Nephron progenitor cell (in vitro differentiated cells): Measurements from ENCODE around the gene TRIM40.

ENCODE experiments used
- DNase-seq: peaks from one replicate; pipeline ENCODE4 v3.0.0; 2021
- H3K27ac Mint-ChIP-seq: 2 replicates; pipeline ENCODE4 v1.8.0; 2021; ENCODE audit warnings: mild to moderate bottlenecking, moderate library complexity, mixed read lengths
- H3K27me3 Mint-ChIP-seq: 2 replicates; pipeline ENCODE4 v1.8.0; 2021; ENCODE audit warnings: mild to moderate bottlenecking, low read depth, mixed read lengths; ENCODE audit not compliant: poor library complexity
- H3K36me3 Mint-ChIP-seq: 2 replicates; pipeline ENCODE4 v1.8.0; 2021; ENCODE audit warnings: low read depth, mixed read lengths
- H3K4me1 Mint-ChIP-seq: 2 replicates; pipeline ENCODE4 v1.8.0; 2021; ENCODE audit warnings: mixed read lengths
- H3K4me3 Mint-ChIP-seq: 2 replicates; pipeline ENCODE4 v1.8.0; 2021; ENCODE audit warnings: mild to moderate bottlenecking, moderate library complexity, mixed read lengths
- H3K9me3 Mint-ChIP-seq: 2 replicates; pipeline ENCODE4 v1.8.0; 2021; ENCODE audit warnings: mild to moderate bottlenecking, moderate library complexity, mixed read lengths
- TF ChIP-seq, protein P1 (sequence below): fragments of 200-600 bp; sonication (generic); IDR thresholded peaks from 2 replicates; pipeline ENCODE4 v1.5.0; 2021; ENCODE audit warnings: antibody characterized with exemption

Gene TRIM40

DNA sequence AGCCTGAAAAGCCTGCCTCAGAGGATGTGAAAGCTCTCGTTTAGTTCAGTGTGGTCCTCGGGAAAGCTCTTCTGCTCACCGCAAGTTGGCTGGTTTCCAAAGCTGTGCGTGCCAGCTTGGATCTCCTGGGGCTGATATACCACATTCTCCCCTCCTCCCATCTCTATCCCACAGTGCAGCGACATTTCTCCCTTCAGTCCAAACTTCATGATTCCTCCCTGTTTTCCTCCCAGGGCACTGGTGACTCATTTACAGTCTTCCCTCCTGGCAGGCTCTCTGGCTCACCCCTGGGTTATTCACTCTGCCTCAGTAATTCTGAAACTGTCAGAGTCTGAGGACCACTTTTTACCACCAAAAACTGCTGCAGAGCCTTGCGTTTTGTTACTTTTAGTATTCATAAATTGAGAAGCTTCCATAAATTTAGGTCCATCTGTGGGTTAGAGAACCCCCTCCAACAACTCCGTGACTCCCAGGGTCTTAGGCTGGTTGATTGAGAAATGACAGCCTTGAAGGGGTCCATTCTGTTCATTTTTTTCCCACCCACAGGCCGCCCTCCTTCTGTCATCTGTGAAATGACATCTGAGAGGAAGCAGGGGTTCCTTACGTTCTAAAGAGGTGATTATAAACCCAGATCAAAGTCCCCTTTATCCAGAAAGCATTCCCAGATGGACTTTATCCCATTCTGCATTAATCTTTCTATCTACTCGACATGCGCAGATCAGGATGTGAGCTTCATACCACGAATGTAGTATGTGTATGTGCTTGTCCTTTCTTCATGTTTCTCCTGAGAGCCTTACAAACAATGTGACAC is 19.0 kb downstream of the TRIM40 start:
- no peak overlapping the region for H3K27ac Mint-ChIP-seq
- no peak overlapping the region for H3K4me3 Mint-ChIP-seq
- H3K4me1 Mint-ChIP-seq = peaks cover 4% of the 10 kb centered on the region
- no peaks in the 10 kb centered on the region for H3K9me3 Mint-ChIP-seq
- TF ChIP-seq, protein P1, sequence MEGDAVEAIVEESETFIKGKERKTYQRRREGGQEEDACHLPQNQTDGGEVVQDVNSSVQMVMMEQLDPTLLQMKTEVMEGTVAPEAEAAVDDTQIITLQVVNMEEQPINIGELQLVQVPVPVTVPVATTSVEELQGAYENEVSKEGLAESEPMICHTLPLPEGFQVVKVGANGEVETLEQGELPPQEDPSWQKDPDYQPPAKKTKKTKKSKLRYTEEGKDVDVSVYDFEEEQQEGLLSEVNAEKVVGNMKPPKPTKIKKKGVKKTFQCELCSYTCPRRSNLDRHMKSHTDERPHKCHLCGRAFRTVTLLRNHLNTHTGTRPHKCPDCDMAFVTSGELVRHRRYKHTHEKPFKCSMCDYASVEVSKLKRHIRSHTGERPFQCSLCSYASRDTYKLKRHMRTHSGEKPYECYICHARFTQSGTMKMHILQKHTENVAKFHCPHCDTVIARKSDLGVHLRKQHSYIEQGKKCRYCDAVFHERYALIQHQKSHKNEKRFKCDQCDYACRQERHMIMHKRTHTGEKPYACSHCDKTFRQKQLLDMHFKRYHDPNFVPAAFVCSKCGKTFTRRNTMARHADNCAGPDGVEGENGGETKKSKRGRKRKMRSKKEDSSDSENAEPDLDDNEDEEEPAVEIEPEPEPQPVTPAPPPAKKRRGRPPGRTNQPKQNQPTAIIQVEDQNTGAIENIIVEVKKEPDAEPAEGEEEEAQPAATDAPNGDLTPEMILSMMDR = no peak
- H3K27me3 Mint-ChIP-seq = peaks cover 50% of the 10 kb centered on the region
- DNase-seq = no peak
- H3K36me3 Mint-ChIP-seq = no peaks in the 10 kb centered on the region

GRCh38 chr6:30155520-30156261 is 19.8 kb downstream of the TRIM40 start:
- Mint-ChIP-seq H3K27me3 (peaks cover 48% of the 10 kb centered on the region), H3K9me3 (no peaks in the 10 kb centered on the region), H3K27ac (no peak overlapping the region), H3K36me3 (no peaks in the 10 kb centered on the region), H3K4me3 (no peak overlapping the region), H3K4me1 (peaks cover 4% of the 10 kb centered on the region)
- DNase-seq = no peak
- TF ChIP-seq, protein P1 = no peak

DNA sequence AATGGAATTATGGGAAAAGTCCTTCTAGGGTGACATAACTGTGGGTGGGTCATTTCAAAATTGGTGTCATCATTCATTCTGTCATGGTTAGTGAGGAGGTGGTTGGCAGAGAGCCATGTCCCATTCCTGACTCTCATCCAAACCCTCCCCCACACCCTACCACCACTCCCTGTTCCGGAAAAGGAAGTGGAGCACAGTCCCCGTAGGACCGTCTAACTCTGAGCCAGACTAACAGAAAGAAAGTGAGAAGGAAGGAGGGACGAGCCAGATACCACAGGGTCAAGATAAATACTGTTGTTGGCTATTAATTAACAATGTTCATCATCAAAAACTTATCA is 20.3 kb downstream of the TRIM40 start:
- Mint-ChIP-seq H3K27me3 (peaks cover 43% of the 10 kb centered on the region), H3K36me3 (no peaks in the 10 kb centered on the region), H3K27ac (no peak overlapping the region), H3K4me1 (peaks cover 4% of the 10 kb centered on the region), H3K4me3 (no peak overlapping the region), H3K9me3 (no peaks in the 10 kb centered on the region)
- no peak for DNase-seq
- TF ChIP-seq, protein P1 = no peak

DNA sequence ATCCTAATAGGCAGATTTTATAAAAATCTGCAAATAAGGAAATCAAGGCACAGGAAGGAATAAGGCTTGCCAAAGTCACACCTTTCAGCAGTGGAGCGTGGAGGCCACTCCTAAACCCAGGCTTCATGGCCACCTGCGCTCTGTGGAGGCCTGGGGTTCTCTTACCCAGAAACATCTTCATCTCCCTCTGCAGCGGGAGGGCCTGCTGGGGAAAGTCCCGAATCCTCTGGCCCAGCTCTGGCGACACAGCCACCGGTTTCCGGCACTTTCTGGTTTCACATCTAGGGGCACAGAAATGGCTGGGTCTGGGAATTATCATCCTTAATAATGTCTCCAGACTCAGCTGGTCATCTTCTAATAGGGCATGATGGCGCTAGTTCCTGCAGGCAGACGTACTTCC is 20.8 kb downstream of the TRIM40 start:
- no peak overlapping the region for H3K27ac Mint-ChIP-seq
- H3K4me1 Mint-ChIP-seq = peaks cover 4% of the 10 kb centered on the region
- peaks cover 41% of the 10 kb centered on the region for H3K27me3 Mint-ChIP-seq
- no peaks in the 10 kb centered on the region for H3K9me3 Mint-ChIP-seq
- no peak for DNase-seq
- TF ChIP-seq, protein P1 = no peak
- H3K36me3 Mint-ChIP-seq = no peaks in the 10 kb centered on the region
- no peak overlapping the region for H3K4me3 Mint-ChIP-seq

- Mint-ChIP-seq H3K27ac (no peak overlapping the region), H3K27me3 (peaks cover 41% of the 10 kb centered on the region), H3K36me3 (no peaks in the 10 kb centered on the region), H3K4me3 (no peak overlapping the region), H3K9me3 (no peaks in the 10 kb centered on the region), H3K4me1 (peaks cover 4% of the 10 kb centered on the region)
- TF ChIP-seq, protein P1 = no peak
- no peak for DNase-seq
Measured at GRCh38 chr6:30157581-30157980, 21.6 kb downstream of the TRIM40 start.
